ENCODE results near the gene RSPH1. TPM values are rescaled to one million over a fixed set of nuclear protein-coding genes. Genes with fewer than 3 reads are reported as not detected.

The RSPH1 gene
- total and polyA plus RNA-seq, 4 donors: 0.09 to 0.17 (median 0.16) TPM; not detected in 1

- no peaks in the 10 kb centered on the region for H3K9me3 ChIP-seq (ENCODE audit: control insufficient read depth in 4 of 4, low read length in 3 of 4)
- H3K27ac ChIP-seq (ENCODE audit: low read depth in 1 of 2, low read length in 2 of 2): no peak overlapping the region
- H3K4me3 ChIP-seq (ENCODE audit: low read depth in 1 of 3, low read length in 3 of 3): no peak overlapping the region
- DNase-seq (ENCODE audit: low spot score): no peak
- WGBS: 83% methylated on average over 5 of the region's 5 CpGs
- no peak overlapping the region for H3K9ac ChIP-seq (ENCODE audit: low read depth in 1 of 2, low read length in 2 of 2)
- no peaks in the 10 kb centered on the region for H3K27me3 ChIP-seq (ENCODE audit: control insufficient read depth in 4 of 4, insufficient read depth in 4 of 4, low read length in 3 of 4)
- TF ChIP-seq, protein P1, sequence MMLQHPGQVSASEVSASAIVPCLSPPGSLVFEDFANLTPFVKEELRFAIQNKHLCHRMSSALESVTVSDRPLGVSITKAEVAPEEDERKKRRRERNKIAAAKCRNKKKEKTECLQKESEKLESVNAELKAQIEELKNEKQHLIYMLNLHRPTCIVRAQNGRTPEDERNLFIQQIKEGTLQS (IDR thresholded peaks at IDR 0.05): no peak
- TF ChIP-seq NR2F2 (IDR thresholded peaks at IDR 0.05) (no peak), ZBTB33 (IDR thresholded peaks at IDR 0.05) (no peak), RAD21 (IDR thresholded peaks at IDR 0.05) (no peak), EGR1 (IDR thresholded peaks at IDR 0.05; ENCODE audit: low read depth in 2 of 2) (no peak)
- H3K4me1 ChIP-seq (ENCODE audit: control insufficient read depth in 4 of 4, insufficient read depth in 4 of 4, low read length in 3 of 4): peaks cover 3 to 10% (median 7%) of the 10 kb centered on the region in 4 donors
- no peaks in the 10 kb centered on the region for H3K36me3 ChIP-seq (ENCODE audit: control insufficient read depth in 4 of 4, insufficient read depth in 3 of 4, low read depth in 1 of 4, low read length in 3 of 4)
These were observed 4.7 kb upstream of the RSPH1 start for GRCh38 chr21:42500736-42501135.

GRCh38 chr21:42500225-42500624, 4.2 kb upstream of the RSPH1 start:
- Histone ChIP-seq H3K27ac (ENCODE audit: low read depth in 1 of 2, low read length in 2 of 2) (no peak overlapping the region), H3K36me3 (ENCODE audit: control insufficient read depth in 4 of 4, insufficient read depth in 3 of 4, low read depth in 1 of 4, low read length in 3 of 4) (no peaks in the 10 kb centered on the region), H3K27me3 (ENCODE audit: control insufficient read depth in 4 of 4, insufficient read depth in 4 of 4, low read length in 3 of 4) (no peaks in the 10 kb centered on the region), H3K9ac (ENCODE audit: low read depth in 1 of 2, low read length in 2 of 2) (no peak overlapping the region), H3K9me3 (ENCODE audit: control insufficient read depth in 4 of 4, low read length in 3 of 4) (no peaks in the 10 kb centered on the region), H3K4me3 (ENCODE audit: low read depth in 1 of 3, low read length in 3 of 3) (no peak overlapping the region), H3K4me1 (ENCODE audit: control insufficient read depth in 4 of 4, insufficient read depth in 4 of 4, low read length in 3 of 4) (peaks cover 5 to 15% (median 9%) of the 10 kb centered on the region in 4 donors)
- TF ChIP-seq FOXA1 (IDR thresholded peaks at IDR 0.05): no peak
- TF ChIP-seq RAD21 (IDR thresholded peaks at IDR 0.05): no peak
- TF ChIP-seq, protein P1 (IDR thresholded peaks at IDR 0.05): no peak
- no peak for TF ChIP-seq ZBTB33 (IDR thresholded peaks at IDR 0.05)
- TF ChIP-seq YY1 (IDR thresholded peaks at IDR 0.05): no peak
- no peak for TF ChIP-seq HNF4A (conservative IDR thresholded peaks at IDR 0.05)
- no peak for TF ChIP-seq SP1 (IDR thresholded peaks at IDR 0.05)
- TF ChIP-seq, protein P2, sequence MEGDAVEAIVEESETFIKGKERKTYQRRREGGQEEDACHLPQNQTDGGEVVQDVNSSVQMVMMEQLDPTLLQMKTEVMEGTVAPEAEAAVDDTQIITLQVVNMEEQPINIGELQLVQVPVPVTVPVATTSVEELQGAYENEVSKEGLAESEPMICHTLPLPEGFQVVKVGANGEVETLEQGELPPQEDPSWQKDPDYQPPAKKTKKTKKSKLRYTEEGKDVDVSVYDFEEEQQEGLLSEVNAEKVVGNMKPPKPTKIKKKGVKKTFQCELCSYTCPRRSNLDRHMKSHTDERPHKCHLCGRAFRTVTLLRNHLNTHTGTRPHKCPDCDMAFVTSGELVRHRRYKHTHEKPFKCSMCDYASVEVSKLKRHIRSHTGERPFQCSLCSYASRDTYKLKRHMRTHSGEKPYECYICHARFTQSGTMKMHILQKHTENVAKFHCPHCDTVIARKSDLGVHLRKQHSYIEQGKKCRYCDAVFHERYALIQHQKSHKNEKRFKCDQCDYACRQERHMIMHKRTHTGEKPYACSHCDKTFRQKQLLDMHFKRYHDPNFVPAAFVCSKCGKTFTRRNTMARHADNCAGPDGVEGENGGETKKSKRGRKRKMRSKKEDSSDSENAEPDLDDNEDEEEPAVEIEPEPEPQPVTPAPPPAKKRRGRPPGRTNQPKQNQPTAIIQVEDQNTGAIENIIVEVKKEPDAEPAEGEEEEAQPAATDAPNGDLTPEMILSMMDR (IDR thresholded peaks at IDR 0.05; ENCODE audit: low read depth, low read length, missing input control): no peak
- 85% methylated on average over 4 of the region's 4 CpGs for WGBS
- no peak for DNase-seq (ENCODE audit: low spot score)
